Peyer's patch (tissue), 4 donors: ENCODE measurements around the gene CSTF3. TPM values are rescaled to one million over a fixed set of nuclear protein-coding genes. Genes with fewer than 3 reads are reported as not detected.

ENCODE experiments used
- small RNA-seq, 2 donors: library from RNA; depleted of rRNA; stranded (forward); fragments of <200 nt; gene quantifications; one replicate each; pipeline ENCODE3, GENCODE V24; 2016
- total RNA-seq, 4 donors: library from RNA; depleted of rRNA; stranded (reverse); fragments of >200 nt; gene quantifications; one replicate each; pipeline ENCODE4 v1.1.0, GENCODE V29; 2016

Gene CSTF3
- total RNA-seq, 4 donors from 2014 or later, result 18.5 to 28.9 (median 19.4) TPM

Small RNAs within 50 kb of the gene (small RNA-seq; reads per million reads assigned to genes)
- gene RF00019, result 0 reads per million in 2 donors

Other genes starting within 250 kb of the CSTF3 start
- 10 to 100 TPM in 3 of 4 donors, 1 to 10 TPM in 1; 3.3 to 76.2 (median 36.9) TPM for gene DEPDC7, start 145.6 kb downstream of the CSTF3 start, total RNA-seq
- 10 to 100 TPM; 28.9 to 98.4 (median 78.4) TPM for gene TCP11L1, start 121.9 kb downstream of the CSTF3 start, total RNA-seq
- gene HIPK3, start 95.9 kb upstream of the CSTF3 start, total RNA-seq, result 100 to 1,000 TPM in 1 of 4 donors, 10 to 100 TPM in 3; 87.8 to 123 (median 97.8) TPM
- gene KIAA1549L, start 214.6 kb upstream of the CSTF3 start, total RNA-seq, result under 1 TPM in 1 of 4 donors, not detected in 3; 0.19 TPM